Right lobe of liver (tissue), 4 donors: ENCODE results near the gene PRSS33.

Experiments used
- POLR2A ChIP-seq: fragments of 450-650 bp; IDR thresholded peaks from one replicate; pipeline ENCODE4 v1.6.1; 2017; ENCODE audit warnings: antibody characterized with exemption, mild to moderate bottlenecking
- TF ChIP-seq, protein P1 (sequence below), 4 donors: fragments of 200-600 bp in 3 of 4; fragments of 450-650 bp in 1 of 4; IDR thresholded peaks; one replicate each; pipeline versions ENCODE4 v1.5.1 to v1.8.0; 2016 to 2022; ENCODE audit warnings: antibody characterized with exemption in 4 of 4, mild to moderate bottlenecking in 2 of 4
- donor health status: DM: no; HTN: no; CAD: no.
- donor health status: DM: no; HTN: no; CAD: no.
- donor health status: DM: no; HTN: yes; CAD: no.

DNA sequence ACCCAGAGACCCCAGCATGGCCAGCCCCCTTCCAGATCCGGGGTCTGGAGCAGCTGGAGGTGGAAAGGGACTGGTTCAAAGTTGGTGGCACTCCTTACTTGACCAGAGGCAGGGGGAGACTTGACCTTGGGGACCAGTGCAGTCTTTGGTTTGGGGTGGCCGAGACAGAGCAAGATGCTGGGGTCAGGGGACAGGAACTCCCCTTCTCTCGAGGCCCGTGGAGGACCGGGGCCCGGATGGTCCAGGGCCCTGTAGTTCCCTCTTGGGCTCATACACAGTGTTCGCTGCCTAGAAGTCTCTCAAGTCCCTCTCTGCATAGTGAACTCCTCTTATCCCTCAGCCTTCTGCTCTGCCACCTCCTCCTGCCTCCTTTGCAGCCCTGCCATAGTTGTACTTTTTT, 601 bp upstream of the PRSS33 start:
- TF ChIP-seq, protein P1, sequence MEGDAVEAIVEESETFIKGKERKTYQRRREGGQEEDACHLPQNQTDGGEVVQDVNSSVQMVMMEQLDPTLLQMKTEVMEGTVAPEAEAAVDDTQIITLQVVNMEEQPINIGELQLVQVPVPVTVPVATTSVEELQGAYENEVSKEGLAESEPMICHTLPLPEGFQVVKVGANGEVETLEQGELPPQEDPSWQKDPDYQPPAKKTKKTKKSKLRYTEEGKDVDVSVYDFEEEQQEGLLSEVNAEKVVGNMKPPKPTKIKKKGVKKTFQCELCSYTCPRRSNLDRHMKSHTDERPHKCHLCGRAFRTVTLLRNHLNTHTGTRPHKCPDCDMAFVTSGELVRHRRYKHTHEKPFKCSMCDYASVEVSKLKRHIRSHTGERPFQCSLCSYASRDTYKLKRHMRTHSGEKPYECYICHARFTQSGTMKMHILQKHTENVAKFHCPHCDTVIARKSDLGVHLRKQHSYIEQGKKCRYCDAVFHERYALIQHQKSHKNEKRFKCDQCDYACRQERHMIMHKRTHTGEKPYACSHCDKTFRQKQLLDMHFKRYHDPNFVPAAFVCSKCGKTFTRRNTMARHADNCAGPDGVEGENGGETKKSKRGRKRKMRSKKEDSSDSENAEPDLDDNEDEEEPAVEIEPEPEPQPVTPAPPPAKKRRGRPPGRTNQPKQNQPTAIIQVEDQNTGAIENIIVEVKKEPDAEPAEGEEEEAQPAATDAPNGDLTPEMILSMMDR (IDR thresholded peaks at IDR 0.05): no peak
- no peak for TF ChIP-seq POLR2A
